GM06990 (cell line): ENCODE measurements around the gene PNPLA3.

Experiments
- DNase-seq: peaks from one replicate; pipeline ENCODE4 v3.0.0-alpha.2; 2011; ENCODE audit not compliant: insufficient read length; ENCODE audit errors: extremely low read depth
- H3K27me3 ChIP-seq: replicated peaks from 2 replicates; pipeline ENCODE4 v1.6.0; 2011; ENCODE audit warnings: low read length; ENCODE audit not compliant: control insufficient read depth, insufficient read depth
- H3K36me3 ChIP-seq: 2 replicates; pipeline ENCODE4 v1.5.1; 2011; ENCODE audit warnings: low read length; ENCODE audit not compliant: control insufficient read depth, insufficient read depth
- H3K4me3 ChIP-seq: replicated peaks from 2 replicates; pipeline ENCODE4 v1.5.1; 2011; ENCODE audit warnings: low read depth, mild to moderate bottlenecking, control low read depth, low read length
- CTCF ChIP-seq: IDR thresholded peaks from 2 replicates; pipeline ENCODE4 v1.5.1; 2011; ENCODE audit warnings: low read length, control low read depth, mild to moderate bottlenecking, inconsistent platforms; ENCODE audit not compliant: insufficient read depth, poor library complexity, severe bottlenecking

Gene PNPLA3

GRCh38 chr22:43923631-43924464 lies at the start of gene PNPLA3:
TSS of gene PNPLA3 (plus strand) at chr22:43923805. CDS start at chr22:43923912, 107 bp downstream.
- Histone ChIP-seq H3K36me3 (no peaks in the 10 kb centered on the region), H3K27me3 (no peaks in the 10 kb centered on the region), H3K4me3 (peak within 1 kb of the TSS; percentile 46)
- peak; percentile 68 for DNase-seq
- TF ChIP-seq CTCF: no peak

DNA sequence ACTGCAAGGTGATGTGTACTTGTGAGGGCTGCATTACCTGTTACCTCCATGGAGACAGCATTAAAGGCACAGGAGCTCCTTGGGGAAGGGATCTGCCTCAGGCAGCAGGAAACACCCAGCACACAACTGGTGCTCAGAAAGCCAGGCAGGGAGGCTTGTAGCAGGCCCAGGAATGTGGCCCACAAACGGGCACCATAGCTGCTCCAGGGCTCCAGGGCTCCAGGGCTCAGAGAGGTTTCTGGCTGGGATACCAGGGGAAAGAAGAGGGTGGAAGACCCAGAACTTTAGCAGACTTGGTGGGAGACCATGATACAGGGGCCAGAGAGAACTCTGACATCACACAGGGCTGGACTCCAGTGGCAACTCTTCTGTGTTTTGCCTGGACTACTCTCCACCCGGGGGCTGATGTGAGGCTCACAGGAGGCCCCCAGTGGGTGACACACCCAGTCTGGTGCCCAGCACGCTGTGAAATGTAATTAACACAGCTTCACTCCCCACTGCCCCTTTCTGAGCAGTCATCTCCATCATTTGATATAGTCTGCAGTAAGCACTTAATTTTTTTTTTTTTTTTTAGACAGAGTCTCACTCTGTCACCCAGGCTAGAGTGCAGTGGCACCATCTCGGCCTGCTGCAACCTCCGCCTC lies 46.6 kb upstream of the PNPLA3 start:
- TF ChIP-seq CTCF: no peak
- Histone ChIP-seq H3K36me3 (no peaks in the 10 kb centered on the region), H3K4me3 (no peak overlapping the region), H3K27me3 (peaks cover 1% of the 10 kb centered on the region; the same call in 1 of the 2 replicates)
- DNase-seq: no peak

DNA sequence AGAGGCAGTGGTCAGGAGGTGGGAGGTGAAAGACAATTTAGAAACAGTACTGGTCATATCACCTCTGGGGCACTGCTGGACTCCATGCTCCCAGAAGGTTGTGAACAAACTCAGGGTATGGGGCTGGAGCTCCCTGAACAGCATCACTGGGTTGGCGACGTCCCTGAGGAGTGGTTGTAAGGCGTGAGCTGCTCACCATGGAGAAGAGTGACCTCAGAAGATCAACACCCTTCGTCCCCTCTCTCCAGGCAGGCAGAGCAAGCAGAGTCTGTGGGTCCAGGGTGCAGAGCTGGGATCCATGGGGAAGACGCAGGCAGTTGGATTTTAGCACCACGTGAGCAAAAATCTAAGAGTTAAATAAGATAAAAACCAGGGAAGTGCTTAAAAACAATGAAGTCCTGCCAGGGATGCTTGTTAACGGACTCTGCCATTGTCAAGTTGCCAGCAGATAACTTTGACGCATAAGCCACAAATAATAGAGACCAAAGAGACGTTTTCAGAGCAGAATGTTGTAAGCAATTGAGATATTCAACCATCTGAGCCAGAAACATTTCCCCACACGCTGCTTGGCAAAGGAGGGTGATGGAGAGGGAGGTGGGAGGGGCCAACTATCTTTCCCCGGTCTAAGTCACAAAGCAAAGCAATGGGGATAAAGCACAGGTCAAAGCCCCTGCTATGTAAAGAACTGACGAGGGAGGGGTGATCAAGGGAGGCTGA lies 45.4 kb upstream of the PNPLA3 start:
- no peak for DNase-seq
- no peak overlapping the region for H3K4me3 ChIP-seq
- no peaks in the 10 kb centered on the region for H3K36me3 ChIP-seq
- H3K27me3 ChIP-seq: peaks cover 1% of the 10 kb centered on the region; the same call in 1 of the 2 replicates
- no peak for TF ChIP-seq CTCF

DNA sequence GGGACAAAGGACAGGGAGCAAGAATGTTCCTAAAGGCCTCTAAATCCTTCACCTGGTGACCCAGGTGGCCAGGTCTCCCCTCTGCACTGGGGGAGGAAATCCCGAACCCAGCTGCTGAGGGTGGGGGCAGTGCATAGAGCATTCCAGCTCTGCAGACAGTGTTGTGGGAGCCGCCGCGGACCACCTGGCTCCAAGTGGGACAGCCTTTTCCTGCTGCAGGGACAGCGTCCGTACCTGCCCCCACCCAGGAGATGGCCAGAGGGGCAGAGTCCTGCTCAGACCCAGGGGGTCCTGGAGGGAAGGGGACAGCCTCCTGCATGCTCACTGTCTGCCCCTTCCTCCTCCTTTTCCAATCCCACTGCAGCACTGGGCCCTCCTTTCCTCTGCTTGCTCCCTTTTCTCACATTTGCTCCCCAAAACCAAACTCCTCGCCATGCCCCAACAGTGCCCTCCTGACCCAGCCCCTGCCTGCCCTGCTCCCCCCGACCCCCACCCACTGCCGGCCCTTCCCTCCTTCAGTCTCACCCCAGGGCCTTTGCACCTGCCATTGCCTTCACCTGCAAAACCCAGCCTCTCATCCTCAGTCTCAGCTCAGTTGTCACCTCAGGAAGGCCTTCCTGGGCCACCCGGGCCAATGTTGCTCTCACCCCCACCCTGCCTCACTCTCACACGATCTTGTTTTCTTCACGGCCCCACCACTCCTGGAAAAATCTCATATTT lies 44.6 kb upstream of the PNPLA3 start:
- TF ChIP-seq CTCF: no peak
- H3K36me3 ChIP-seq: no peaks in the 10 kb centered on the region
- no peak for DNase-seq
- peaks cover 1% of the 10 kb centered on the region; the same call in 1 of the 2 replicates for H3K27me3 ChIP-seq
- H3K4me3 ChIP-seq: no peak overlapping the region

DNA sequence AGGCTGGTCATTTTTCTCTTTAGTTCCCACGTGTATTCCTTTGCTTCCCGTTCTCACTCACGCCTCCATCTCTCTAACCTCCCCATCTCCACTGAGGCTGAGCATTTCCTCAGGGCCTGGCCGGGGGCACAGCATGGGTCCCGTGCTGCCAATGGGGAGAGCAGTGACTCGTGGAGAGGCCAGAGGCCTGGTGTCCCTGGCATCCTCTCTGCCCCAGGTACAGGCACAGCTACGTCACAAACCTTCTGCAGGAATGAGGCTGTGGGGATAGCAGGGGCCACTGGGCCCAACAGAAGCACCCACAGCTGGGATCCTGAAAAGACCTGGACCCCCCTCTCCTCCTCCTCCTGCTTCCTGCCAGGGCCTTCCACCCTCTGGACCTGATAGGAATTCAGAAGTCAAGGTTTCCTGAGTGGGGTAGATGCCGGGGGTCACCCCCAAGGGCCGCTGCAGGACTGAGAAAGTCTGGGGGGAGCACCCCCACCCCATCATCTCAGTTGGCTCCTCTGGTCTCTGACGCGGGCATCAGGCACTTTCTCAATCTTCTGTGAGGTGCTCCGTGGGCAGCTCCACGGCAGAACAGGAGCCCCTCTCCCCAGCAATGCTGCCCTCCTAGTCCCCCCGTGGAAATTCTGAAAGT lies 43.6 kb upstream of the PNPLA3 start:
- no peaks in the 10 kb centered on the region for H3K36me3 ChIP-seq
- peaks cover 1% of the 10 kb centered on the region; the same call in 1 of the 2 replicates for H3K27me3 ChIP-seq
- DNase-seq: no peak
- H3K4me3 ChIP-seq: no peak overlapping the region
- TF ChIP-seq CTCF: no peak
